ENCODE data around the gene ADD1.
A peak's percentile ranks its signal among the peaks of the same experiment; 100 is the strongest.

The ADD1 gene

GRCh38 chr4:2875556-2875955 is 31.9 kb downstream of the ADD1 start:
- no peak overlapping the region for H3K27ac ChIP-seq (ENCODE audit: low read depth, low read length, severe bottlenecking)
- H3K4me1 ChIP-seq (ENCODE audit: control insufficient read depth, insufficient read depth, low read length, poor library complexity, severe bottlenecking), result peaks cover 12% of the 10 kb centered on the region
- H3K9me3 ChIP-seq (ENCODE audit: control insufficient read depth, low read length), result no peaks in the 10 kb centered on the region
- no peak overlapping the region for H3K4me3 ChIP-seq (ENCODE audit: extremely low read depth, insufficient read depth, low read length, poor library complexity, severe bottlenecking)
- WGBS, 2 experiments (ENCODE audit: insufficient coverage in 2 of 2), result 93 to 100% methylated on average over 2 to 3 of the region's 3 CpGs
- H3K36me3 ChIP-seq (ENCODE audit: control insufficient read depth, insufficient read depth, low read length), result peaks cover 45% of the 10 kb centered on the region

GRCh38 chr4:2878346-2878745 is 34.7 kb downstream of the ADD1 start:
- H3K4me3 ChIP-seq (ENCODE audit: extremely low read depth, insufficient read depth, low read length, poor library complexity, severe bottlenecking), result no peak overlapping the region
- no peak overlapping the region for H3K27ac ChIP-seq (ENCODE audit: low read depth, low read length, severe bottlenecking)
- 95 to 97% methylated on average over 3 to 5 of the region's 5 CpGs for WGBS, 2 experiments (ENCODE audit: insufficient coverage in 2 of 2)
- peaks cover 7% of the 10 kb centered on the region for H3K4me1 ChIP-seq (ENCODE audit: control insufficient read depth, insufficient read depth, low read length, poor library complexity, severe bottlenecking)
- H3K9me3 ChIP-seq (ENCODE audit: control insufficient read depth, low read length), result no peaks in the 10 kb centered on the region
- H3K36me3 ChIP-seq (ENCODE audit: control insufficient read depth, insufficient read depth, low read length), result peaks cover 69% of the 10 kb centered on the region

- Histone ChIP-seq H3K36me3 (ENCODE audit: control insufficient read depth, insufficient read depth, low read length) (peaks cover 75% of the 10 kb centered on the region), H3K4me3 (ENCODE audit: extremely low read depth, insufficient read depth, low read length, poor library complexity, severe bottlenecking) (no peak overlapping the region), H3K9me3 (ENCODE audit: control insufficient read depth, low read length) (no peaks in the 10 kb centered on the region), H3K4me1 (ENCODE audit: control insufficient read depth, insufficient read depth, low read length, poor library complexity, severe bottlenecking) (peaks cover 7% of the 10 kb centered on the region), H3K27ac (ENCODE audit: low read depth, low read length, severe bottlenecking) (no peak overlapping the region)
- WGBS, 2 experiments (ENCODE audit: insufficient coverage in 2 of 2), result 94 to 97% methylated on average over 4 to 5 of the region's 5 CpGs
Observed at GRCh38 chr4:2879026-2879425, 35.4 kb downstream of the ADD1 start.

GRCh38 chr4:2881431-2881830 is 37.8 kb downstream of the ADD1 start:
- Histone ChIP-seq H3K4me1 (ENCODE audit: control insufficient read depth, insufficient read depth, low read length, poor library complexity, severe bottlenecking) (peaks cover 7% of the 10 kb centered on the region), H3K4me3 (ENCODE audit: extremely low read depth, insufficient read depth, low read length, poor library complexity, severe bottlenecking) (no peak overlapping the region), H3K9me3 (ENCODE audit: control insufficient read depth, low read length) (no peaks in the 10 kb centered on the region), H3K27ac (ENCODE audit: low read depth, low read length, severe bottlenecking) (no peak overlapping the region), H3K36me3 (ENCODE audit: control insufficient read depth, insufficient read depth, low read length) (peaks cover 87% of the 10 kb centered on the region)
- 100% methylated on average over 1 of the region's 3 CpGs; no CpG with 5 or more reads in 1 of the 2 experiments for WGBS, 2 experiments (ENCODE audit: insufficient coverage in 2 of 2)

- no CpG with 5 or more reads among the region's 1 CpG for WGBS, 2 experiments (ENCODE audit: insufficient coverage in 2 of 2)
- H3K9me3 ChIP-seq (ENCODE audit: control insufficient read depth, low read length), result no peaks in the 10 kb centered on the region
- peaks cover 90% of the 10 kb centered on the region for H3K36me3 ChIP-seq (ENCODE audit: control insufficient read depth, insufficient read depth, low read length)
- H3K4me3 ChIP-seq (ENCODE audit: extremely low read depth, insufficient read depth, low read length, poor library complexity, severe bottlenecking), result no peak overlapping the region
- no peak overlapping the region for H3K27ac ChIP-seq (ENCODE audit: low read depth, low read length, severe bottlenecking)
- peaks cover 7% of the 10 kb centered on the region for H3K4me1 ChIP-seq (ENCODE audit: control insufficient read depth, insufficient read depth, low read length, poor library complexity, severe bottlenecking)
Observed at GRCh38 chr4:2882341-2882740, 38.7 kb downstream of the ADD1 start.

- Histone ChIP-seq H3K4me3 (ENCODE audit: extremely low read depth, insufficient read depth, low read length, poor library complexity, severe bottlenecking) (no peak overlapping the region), H3K4me1 (ENCODE audit: control insufficient read depth, insufficient read depth, low read length, poor library complexity, severe bottlenecking) (peaks cover 7% of the 10 kb centered on the region), H3K36me3 (ENCODE audit: control insufficient read depth, insufficient read depth, low read length) (peaks cover 76% of the 10 kb centered on the region), H3K27ac (ENCODE audit: low read depth, low read length, severe bottlenecking) (no peak overlapping the region), H3K9me3 (ENCODE audit: control insufficient read depth, low read length) (no peaks in the 10 kb centered on the region)
- 100% methylated on average over 6 to 7 of the region's 9 CpGs for WGBS, 2 experiments (ENCODE audit: insufficient coverage in 2 of 2)
Observed at GRCh38 chr4:2886161-2886560, 42.5 kb downstream of the ADD1 start.

- peaks cover 9% of the 10 kb centered on the region for H3K4me1 ChIP-seq (ENCODE audit: control insufficient read depth, insufficient read depth, low read length, poor library complexity, severe bottlenecking)
- H3K27ac ChIP-seq (ENCODE audit: low read depth, low read length, severe bottlenecking), result no peak overlapping the region
- no peak overlapping the region for H3K4me3 ChIP-seq (ENCODE audit: extremely low read depth, insufficient read depth, low read length, poor library complexity, severe bottlenecking)
- 82 to 83% methylated on average over 6 of the region's 6 CpGs for WGBS, 2 experiments (ENCODE audit: insufficient coverage in 2 of 2)
- no peaks in the 10 kb centered on the region for H3K9me3 ChIP-seq (ENCODE audit: control insufficient read depth, low read length)
- peaks cover 71% of the 10 kb centered on the region for H3K36me3 ChIP-seq (ENCODE audit: control insufficient read depth, insufficient read depth, low read length)
Observed at GRCh38 chr4:2886622-2887021, 43.0 kb downstream of the ADD1 start.

- 93 to 100% methylated on average over 2 of the region's 3 CpGs for WGBS, 2 experiments (ENCODE audit: insufficient coverage in 2 of 2)
- Histone ChIP-seq H3K4me3 (ENCODE audit: extremely low read depth, insufficient read depth, low read length, poor library complexity, severe bottlenecking) (no peak overlapping the region), H3K27ac (ENCODE audit: low read depth, low read length, severe bottlenecking) (no peak overlapping the region), H3K36me3 (ENCODE audit: control insufficient read depth, insufficient read depth, low read length) (peaks cover 69% of the 10 kb centered on the region), H3K4me1 (ENCODE audit: control insufficient read depth, insufficient read depth, low read length, poor library complexity, severe bottlenecking) (peaks cover 7% of the 10 kb centered on the region), H3K9me3 (ENCODE audit: control insufficient read depth, low read length) (no peaks in the 10 kb centered on the region)
Observed at GRCh38 chr4:2887343-2887742, 43.7 kb downstream of the ADD1 start.

- Histone ChIP-seq H3K4me3 (ENCODE audit: extremely low read depth, insufficient read depth, low read length, poor library complexity, severe bottlenecking) (no peak overlapping the region), H3K36me3 (ENCODE audit: control insufficient read depth, insufficient read depth, low read length) (peaks cover 65% of the 10 kb centered on the region), H3K4me1 (ENCODE audit: control insufficient read depth, insufficient read depth, low read length, poor library complexity, severe bottlenecking) (peaks cover 7% of the 10 kb centered on the region), H3K27ac (ENCODE audit: low read depth, low read length, severe bottlenecking) (no peak overlapping the region), H3K9me3 (ENCODE audit: control insufficient read depth, low read length) (no peaks in the 10 kb centered on the region)
- 100% methylated on average over 1 of the region's 3 CpGs; no CpG with 5 or more reads in 1 of the 2 experiments for WGBS, 2 experiments (ENCODE audit: insufficient coverage in 2 of 2)
Observed at GRCh38 chr4:2888886-2889285, 45.2 kb downstream of the ADD1 start.

GRCh38 chr4:2891294-2891693 is 47.6 kb downstream of the ADD1 start:
- H3K27ac ChIP-seq (ENCODE audit: low read depth, low read length, severe bottlenecking), result peak overlapping the region; percentile 19
- H3K9me3 ChIP-seq (ENCODE audit: control insufficient read depth, low read length), result no peaks in the 10 kb centered on the region
- 83 to 91% methylated on average over 3 of the region's 5 CpGs for WGBS, 2 experiments (ENCODE audit: insufficient coverage in 2 of 2)
- H3K4me3 ChIP-seq (ENCODE audit: extremely low read depth, insufficient read depth, low read length, poor library complexity, severe bottlenecking), result no peak overlapping the region
- H3K4me1 ChIP-seq (ENCODE audit: control insufficient read depth, insufficient read depth, low read length, poor library complexity, severe bottlenecking), result peaks cover 7% of the 10 kb centered on the region
- peaks cover 65% of the 10 kb centered on the region for H3K36me3 ChIP-seq (ENCODE audit: control insufficient read depth, insufficient read depth, low read length)

GRCh38 chr4:2893772-2894171 is 50.1 kb downstream of the ADD1 start:
- peaks cover 7% of the 10 kb centered on the region for H3K4me1 ChIP-seq (ENCODE audit: control insufficient read depth, insufficient read depth, low read length, poor library complexity, severe bottlenecking)
- no peaks in the 10 kb centered on the region for H3K9me3 ChIP-seq (ENCODE audit: control insufficient read depth, low read length)
- H3K36me3 ChIP-seq (ENCODE audit: control insufficient read depth, insufficient read depth, low read length), result peaks cover 73% of the 10 kb centered on the region
- H3K4me3 ChIP-seq (ENCODE audit: extremely low read depth, insufficient read depth, low read length, poor library complexity, severe bottlenecking), result no peak overlapping the region
- no peak overlapping the region for H3K27ac ChIP-seq (ENCODE audit: low read depth, low read length, severe bottlenecking)
- WGBS, 2 experiments (ENCODE audit: insufficient coverage in 2 of 2), result 92 to 94% methylated on average over 4 of the region's 5 CpGs
